ENCODE results near the gene TUBGCP2.

TUBGCP2 gene

DNA sequence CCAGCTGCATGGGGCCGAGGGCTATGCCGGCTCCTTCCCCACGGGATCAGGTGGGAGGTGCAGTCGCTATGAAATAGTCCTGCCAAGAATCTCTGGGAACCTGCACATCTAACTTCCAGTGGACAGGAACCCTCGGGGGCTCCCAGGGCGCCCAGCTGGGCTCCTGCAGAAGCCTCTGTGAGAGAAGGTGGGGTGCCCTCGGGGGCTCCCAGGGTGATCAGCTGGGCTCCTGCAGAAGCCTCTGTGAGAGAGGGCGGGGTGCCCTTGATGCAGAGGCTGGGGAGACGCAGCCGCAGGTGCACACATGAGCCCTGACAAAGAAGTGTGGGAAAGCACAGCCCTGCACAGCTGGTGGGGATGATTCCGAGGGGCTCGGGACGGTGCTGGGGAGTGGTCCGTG, 65.1 kb downstream of the TUBGCP2 start:
- DNase-seq (ENCODE audit: low read depth) = no peak
- TF ChIP-seq, protein P1, sequence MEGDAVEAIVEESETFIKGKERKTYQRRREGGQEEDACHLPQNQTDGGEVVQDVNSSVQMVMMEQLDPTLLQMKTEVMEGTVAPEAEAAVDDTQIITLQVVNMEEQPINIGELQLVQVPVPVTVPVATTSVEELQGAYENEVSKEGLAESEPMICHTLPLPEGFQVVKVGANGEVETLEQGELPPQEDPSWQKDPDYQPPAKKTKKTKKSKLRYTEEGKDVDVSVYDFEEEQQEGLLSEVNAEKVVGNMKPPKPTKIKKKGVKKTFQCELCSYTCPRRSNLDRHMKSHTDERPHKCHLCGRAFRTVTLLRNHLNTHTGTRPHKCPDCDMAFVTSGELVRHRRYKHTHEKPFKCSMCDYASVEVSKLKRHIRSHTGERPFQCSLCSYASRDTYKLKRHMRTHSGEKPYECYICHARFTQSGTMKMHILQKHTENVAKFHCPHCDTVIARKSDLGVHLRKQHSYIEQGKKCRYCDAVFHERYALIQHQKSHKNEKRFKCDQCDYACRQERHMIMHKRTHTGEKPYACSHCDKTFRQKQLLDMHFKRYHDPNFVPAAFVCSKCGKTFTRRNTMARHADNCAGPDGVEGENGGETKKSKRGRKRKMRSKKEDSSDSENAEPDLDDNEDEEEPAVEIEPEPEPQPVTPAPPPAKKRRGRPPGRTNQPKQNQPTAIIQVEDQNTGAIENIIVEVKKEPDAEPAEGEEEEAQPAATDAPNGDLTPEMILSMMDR (IDR thresholded peaks at IDR 0.05; ENCODE audit: insufficient read depth, low read depth, low read length, missing control alignments) = no peak
- no peak overlapping the region for H3K4me3 ChIP-seq (ENCODE audit: low read depth, low read length)

DNA sequence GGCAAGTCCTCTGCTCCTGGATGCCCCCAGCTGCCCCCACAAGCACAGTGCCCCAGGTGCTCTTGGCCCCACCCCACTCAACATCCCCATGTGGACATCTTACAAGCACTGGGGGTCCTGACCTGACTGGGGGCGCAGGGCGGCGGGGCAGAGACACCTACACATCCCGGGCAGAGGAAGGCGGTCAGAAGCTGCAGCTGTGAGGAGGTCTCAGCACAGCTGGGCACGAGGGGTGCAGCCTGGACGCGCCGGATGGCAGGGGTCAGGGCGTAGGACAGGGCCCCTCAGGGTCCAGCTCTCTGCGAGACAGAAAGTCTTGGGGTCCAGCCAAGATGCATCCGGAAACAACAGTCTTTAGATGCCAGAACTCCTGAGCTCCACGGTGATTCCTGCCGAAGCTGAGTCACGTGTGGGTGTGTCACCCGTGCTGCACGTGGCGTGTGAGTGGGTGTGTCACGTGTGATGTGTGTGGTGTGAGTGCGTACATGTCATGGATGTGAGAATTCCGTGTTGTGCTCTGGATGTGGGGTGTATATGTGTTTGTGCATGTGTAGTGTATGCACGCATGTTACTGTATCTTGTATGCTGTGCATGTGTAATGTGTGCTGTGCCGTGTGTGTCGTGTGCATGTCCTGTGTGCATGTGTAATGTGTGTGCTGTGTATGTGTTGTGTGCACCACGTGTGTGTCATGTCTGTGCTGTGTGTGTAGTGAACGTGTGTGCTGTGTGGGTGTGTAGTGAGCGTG, 65.9 kb downstream of the TUBGCP2 start:
- DNase-seq (ENCODE audit: low read depth) = no peak
- H3K4me3 ChIP-seq (ENCODE audit: low read depth, low read length) = no peak overlapping the region
- TF ChIP-seq, protein P1 (IDR thresholded peaks at IDR 0.05; ENCODE audit: insufficient read depth, low read depth, low read length, missing control alignments) = no peak

DNA sequence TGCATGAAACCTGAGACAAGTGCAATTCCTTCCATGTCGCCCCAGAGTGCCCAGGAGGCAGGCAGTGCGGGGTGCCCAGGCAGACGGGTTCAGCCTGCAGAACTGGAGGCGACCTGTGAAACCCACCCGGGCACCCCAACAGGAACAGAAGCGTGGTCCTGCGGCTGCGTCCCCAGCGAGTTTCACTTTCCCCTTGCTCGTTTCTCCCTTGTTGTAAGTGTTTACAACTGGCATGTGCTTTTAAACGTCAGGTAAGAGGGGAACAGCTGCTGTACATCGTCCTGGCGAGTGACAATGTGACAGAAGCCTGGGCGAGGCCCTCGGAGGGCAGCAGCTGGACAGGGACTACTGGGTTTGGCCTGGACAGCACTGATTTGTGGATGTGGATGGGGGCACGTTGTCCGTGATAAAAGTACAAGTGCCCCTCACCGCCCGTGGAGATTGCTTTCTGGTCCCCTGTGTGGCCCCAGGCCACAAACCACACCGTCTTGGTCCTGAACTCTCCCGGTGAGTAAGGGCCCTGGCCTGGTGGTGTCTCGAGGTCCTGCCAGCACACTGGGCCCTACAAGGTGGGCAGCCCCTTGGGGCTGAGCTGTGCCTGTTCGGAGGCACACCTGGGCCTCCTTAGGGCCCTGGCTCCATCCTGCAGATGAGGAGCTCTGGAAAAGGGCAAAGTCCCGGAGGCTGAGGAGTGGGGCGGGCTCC, 67.0 kb downstream of the TUBGCP2 start:
- H3K4me3 ChIP-seq (ENCODE audit: low read depth, low read length) = no peak overlapping the region; the same call in 1 of the 2 replicates
- TF ChIP-seq, protein P1 (IDR thresholded peaks at IDR 0.05; ENCODE audit: insufficient read depth, low read depth, low read length, missing control alignments) = no peak
- peak; percentile 45 for DNase-seq (ENCODE audit: low read depth)

DNA sequence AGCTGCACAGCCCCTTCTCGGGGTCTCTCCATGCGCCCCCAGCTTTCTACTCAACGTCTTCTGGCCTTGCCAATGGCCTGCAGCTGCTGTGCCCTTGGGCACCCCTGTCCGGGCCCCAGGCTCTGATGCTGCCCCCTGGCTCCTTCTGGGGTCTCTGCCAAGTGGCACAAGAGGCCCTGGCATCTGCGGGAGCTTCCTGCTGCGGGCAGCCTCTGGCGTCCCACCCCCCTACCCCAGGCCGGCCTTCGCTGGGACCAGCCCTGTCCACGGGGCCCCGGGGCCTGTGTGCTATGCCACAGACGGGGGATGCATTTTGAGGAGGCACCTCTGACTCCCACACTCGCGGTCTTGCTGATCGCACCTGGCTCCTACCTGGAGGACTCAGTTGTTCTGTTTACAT, 68.7 kb downstream of the TUBGCP2 start:
- DNase-seq (ENCODE audit: low read depth) = no peak
- no peak overlapping the region for H3K4me3 ChIP-seq (ENCODE audit: low read depth, low read length)
- TF ChIP-seq, protein P1 (IDR thresholded peaks at IDR 0.05; ENCODE audit: insufficient read depth, low read depth, low read length, missing control alignments) = no peak

DNA sequence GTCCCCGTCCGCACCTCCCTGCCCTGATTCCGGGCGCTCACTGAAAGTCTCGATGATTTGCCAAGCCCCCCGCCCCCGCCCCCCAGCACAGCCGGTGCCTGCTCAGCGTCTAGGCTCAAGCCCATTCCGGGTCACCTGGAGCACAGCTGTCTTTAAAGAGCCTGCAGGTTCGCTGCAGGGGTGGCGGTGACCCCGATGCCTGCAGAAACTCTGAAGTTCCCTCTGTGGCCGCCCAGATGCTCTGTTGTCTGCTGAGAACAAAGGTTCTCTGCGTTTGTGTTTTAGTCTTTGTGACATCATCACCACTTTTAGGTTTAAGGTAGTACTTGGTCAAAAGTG, 70.2 kb downstream of the TUBGCP2 start:
- TF ChIP-seq, protein P1 (IDR thresholded peaks at IDR 0.05; ENCODE audit: insufficient read depth, low read depth, low read length, missing control alignments) = no peak
- no peak overlapping the region for H3K4me3 ChIP-seq (ENCODE audit: low read depth, low read length)
- no peak for DNase-seq (ENCODE audit: low read depth)

DNA sequence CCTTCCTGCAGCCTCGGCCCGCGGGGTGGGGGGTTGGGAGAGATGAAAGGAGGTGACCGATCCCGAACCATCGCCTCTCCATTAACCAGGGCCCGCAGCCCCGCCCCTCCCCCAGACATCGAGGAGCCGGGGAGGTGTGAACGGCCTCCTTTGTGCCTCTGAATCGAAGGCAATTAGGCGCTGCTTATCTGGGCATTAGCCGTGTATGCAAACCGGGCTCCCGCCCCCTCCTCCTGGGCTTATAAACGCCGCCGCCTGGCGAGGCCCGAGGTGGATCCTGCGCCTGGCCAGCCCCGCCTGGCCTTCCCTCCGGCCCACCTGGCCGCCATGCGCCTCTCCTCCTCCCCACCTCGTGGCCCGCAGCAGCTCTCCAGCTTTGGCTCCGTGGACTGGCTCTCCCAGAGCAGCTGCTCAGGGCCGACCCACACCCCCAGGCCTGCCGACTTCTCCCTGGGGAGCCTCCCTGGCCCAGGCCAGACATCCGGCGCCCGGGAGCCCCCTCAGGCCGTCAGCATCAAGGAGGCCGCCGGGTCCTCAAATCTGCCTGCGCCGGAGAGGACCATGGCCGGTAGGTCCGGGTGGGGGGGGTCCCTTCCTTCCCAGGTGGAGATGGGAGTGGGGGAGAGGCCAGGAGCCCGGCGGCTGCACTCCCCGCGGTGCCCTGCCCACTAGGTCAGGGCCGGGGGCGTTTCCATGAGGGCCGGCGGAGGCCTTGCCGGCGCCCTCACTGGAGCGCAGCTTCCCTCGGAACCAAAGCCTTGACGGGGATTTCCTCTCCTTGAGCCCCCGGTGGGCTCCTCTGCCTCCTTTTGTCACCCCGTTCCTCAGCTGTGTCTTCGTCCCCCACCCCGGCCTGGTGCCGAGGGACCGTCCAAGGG, 70.8 kb downstream of the TUBGCP2 start, which contains the start of gene VENTX:
TSS of gene VENTX (plus strand) at position 268 of the 878 bp plus-strand sequence. CDS start at position 328, 60 bp downstream.
- no peak for DNase-seq (ENCODE audit: low read depth)
- TF ChIP-seq, protein P1 (IDR thresholded peaks at IDR 0.05; ENCODE audit: insufficient read depth, low read depth, low read length, missing control alignments) = no peak
- no peak within 1 kb of the TSS for H3K4me3 ChIP-seq (ENCODE audit: low read depth, low read length)
